HEK293 (cell line): Measurements from ENCODE around the gene RGS9.
A peak's percentile ranks its signal among the peaks of the same experiment; 100 is the strongest.

Experiments used
- CTCF ChIA-PET: fragments of 350-600 bp; formaldehyde crosslinking; extraction: SDS; loops from one replicate; lab custom pipeline; 2021; ENCODE audit warnings: antibody characterized with exemption; lab: Yijun Ruan, JAX
- POLR2A ChIA-PET: fragments of 300-600 bp; formaldehyde crosslinking; extraction: SDS; loops from one replicate; lab custom pipeline; 2020; ENCODE audit warnings: antibody characterized with exemption, inconsistent platforms; lab: Yijun Ruan, JAX
- H3K27ac ChIP-seq: fragments of 200-500 bp; sonication (Bioruptor generic); 2 replicates; pipeline ENCODE4 v1.5.1; 2014; ENCODE audit warnings: low read depth, low read length, control low read depth, inconsistent platforms; ENCODE audit errors: extremely low read depth
- H3K36me3 ChIP-seq, 2 experiments: fragments of 200-500 bp in 1 of 2; sonication (Bioruptor generic) in 1 of 2; 1 replicate in 1 of 2; 2 replicates in 1 of 2; pipeline ENCODE4 v1.5.1; 2014 to 2017; ENCODE audit warnings: inconsistent platforms in 2 of 2, low read length in 2 of 2; ENCODE audit not compliant: control insufficient read depth in 2 of 2, insufficient read depth in 1 of 2
- H3K4me1 ChIP-seq: fragments of 200-500 bp; sonication (Bioruptor generic); 2 replicates; pipeline ENCODE4 v1.5.1; 2014; ENCODE audit warnings: mild to moderate bottlenecking, low read length, inconsistent platforms; ENCODE audit not compliant: control insufficient read depth, insufficient read depth
- H3K4me3 ChIP-seq: 2 replicates; pipeline ENCODE4 v1.5.1; 2011; ENCODE audit warnings: low read depth, mild to moderate bottlenecking, control low read depth, low read length, moderate library complexity
- H3K9me3 ChIP-seq: fragments of 200-500 bp; sonication (Bioruptor generic); 2 replicates; pipeline ENCODE4 v1.5.1; 2014; ENCODE audit warnings: low read depth, low read length, inconsistent platforms; ENCODE audit not compliant: control insufficient read depth, insufficient read depth
- HOXC10 ChIP-seq: sonication (generic); formaldehyde crosslinking; IDR thresholded peaks from 2 replicates; pipeline ENCODE4 v1.8.1; 2023; ENCODE audit warnings: mild to moderate bottlenecking, missing genetic modification reagents
- KLF7 ChIP-seq: fragments of 450-650 bp; formaldehyde crosslinking; IDR thresholded peaks from 2 replicates; pipeline ENCODE4 v1.5.1; 2016; ENCODE audit warnings: missing biosample characterization, missing genetic modification characterization, borderline replicate concordance
- PRDM1 ChIP-seq: fragments of 450-650 bp; formaldehyde crosslinking; IDR thresholded peaks from 2 replicates; pipeline ENCODE4; 2016; ENCODE audit warnings: missing biosample characterization, missing genetic modification characterization
- REST ChIP-seq: fragments of 450-650 bp; formaldehyde crosslinking; IDR thresholded peaks from 2 replicates; pipeline ENCODE4 v1.5.1; 2016; ENCODE audit warnings: missing biosample characterization, missing genetic modification characterization
- SALL2 ChIP-seq: fragments of 450-650 bp; formaldehyde crosslinking; IDR thresholded peaks from 2 replicates; pipeline ENCODE4 v1.5.0; 2017; ENCODE audit warnings: missing biosample characterization, mild to moderate bottlenecking, missing genetic modification characterization, borderline replicate concordance
- SCRT1 ChIP-seq: fragments of 450-650 bp; formaldehyde crosslinking; IDR thresholded peaks from 2 replicates; pipeline ENCODE4 v1.5.1; 2016; ENCODE audit warnings: missing biosample characterization, missing genetic modification characterization, borderline replicate concordance
- SCRT2 ChIP-seq: fragments of 450-650 bp; formaldehyde crosslinking; IDR thresholded peaks from 2 replicates; pipeline ENCODE4 v1.5.1; 2016; ENCODE audit warnings: missing biosample characterization, missing genetic modification characterization
- ZBTB48 ChIP-seq: fragments of 450-650 bp; formaldehyde crosslinking; IDR thresholded peaks from 2 replicates; pipeline ENCODE4 v1.5.1; 2016; ENCODE audit warnings: missing biosample characterization, missing genetic modification characterization
- ZBTB6 ChIP-seq: fragments of 450-650 bp; formaldehyde crosslinking; IDR thresholded peaks from 2 replicates; pipeline ENCODE4 v1.5.1; 2017; ENCODE audit warnings: missing biosample characterization, missing genetic modification characterization
- ZFP3 ChIP-seq: fragments of 450-650 bp; formaldehyde crosslinking; IDR thresholded peaks from 2 replicates; pipeline ENCODE4 v1.5.1; 2016; ENCODE audit warnings: low read depth, missing biosample characterization, missing genetic modification characterization
- ZNF112 ChIP-seq: fragments of 450-650 bp; formaldehyde crosslinking; IDR thresholded peaks from 2 replicates; pipeline ENCODE4 v1.5.0; 2017; ENCODE audit warnings: missing biosample characterization, missing genetic modification characterization
- ZNF140 ChIP-seq: fragments of 450-650 bp; formaldehyde crosslinking; IDR thresholded peaks from 2 replicates; pipeline ENCODE4 v1.5.1; 2016; ENCODE audit warnings: missing biosample characterization, missing genetic modification characterization
- ZNF175 ChIP-seq: fragments of 450-650 bp; formaldehyde crosslinking; IDR thresholded peaks from 2 replicates; pipeline ENCODE4 v1.5.1; 2016; ENCODE audit warnings: missing biosample characterization, missing genetic modification characterization
- ZNF23 ChIP-seq: fragments of 450-650 bp; formaldehyde crosslinking; IDR thresholded peaks from 2 replicates; pipeline ENCODE4 v1.5.1; 2016; ENCODE audit warnings: missing biosample characterization, missing genetic modification characterization, borderline replicate concordance
- ZNF24 ChIP-seq: fragments of 450-650 bp; formaldehyde crosslinking; IDR thresholded peaks from 2 replicates; pipeline ENCODE4 v1.5.1; 2016; ENCODE audit warnings: missing biosample characterization, missing genetic modification characterization
- ZNF302 ChIP-seq: fragments of 450-650 bp; formaldehyde crosslinking; IDR thresholded peaks from 2 replicates; pipeline ENCODE4 v1.5.1; 2016; ENCODE audit warnings: missing biosample characterization, missing genetic modification characterization, low read depth
- ZNF398 ChIP-seq: fragments of 450-650 bp; formaldehyde crosslinking; IDR thresholded peaks from 2 replicates; pipeline ENCODE4 v1.5.1; 2017; ENCODE audit warnings: missing biosample characterization, missing genetic modification characterization
- ZNF426 ChIP-seq: fragments of 450-650 bp; formaldehyde crosslinking; IDR thresholded peaks from 2 replicates; pipeline ENCODE4 v1.5.1; 2017; ENCODE audit warnings: missing biosample characterization, missing genetic modification characterization, mild to moderate bottlenecking, inconsistent platforms, moderate library complexity
- ZNF596 ChIP-seq: fragments of 450-650 bp; IDR thresholded peaks from 2 replicates; pipeline ENCODE4 v1.5.0; 2018; ENCODE audit warnings: missing biosample characterization, mild to moderate bottlenecking, missing genetic modification characterization, moderate library complexity
- ZNF629 ChIP-seq: fragments of 450-650 bp; formaldehyde crosslinking; IDR thresholded peaks from 2 replicates; pipeline ENCODE4 v1.5.1; 2017; ENCODE audit warnings: missing biosample characterization, missing genetic modification characterization
- ZNF654 ChIP-seq: fragments of 450-650 bp; formaldehyde crosslinking; IDR thresholded peaks from 2 replicates; pipeline ENCODE4 v1.5.1; 2016; ENCODE audit warnings: low read depth, missing biosample characterization, missing genetic modification characterization
- ZNF664 ChIP-seq: fragments of 450-650 bp; formaldehyde crosslinking; IDR thresholded peaks from 2 replicates; pipeline ENCODE4 v1.5.1; 2016; ENCODE audit warnings: missing biosample characterization, missing genetic modification characterization
- ZNF76 ChIP-seq: fragments of 450-650 bp; formaldehyde crosslinking; IDR thresholded peaks from 2 replicates; pipeline ENCODE4; 2016; ENCODE audit warnings: low read depth, missing biosample characterization, missing genetic modification characterization, borderline replicate concordance
- ZNF776 ChIP-seq: fragments of 450-650 bp; formaldehyde crosslinking; IDR thresholded peaks from 2 replicates; pipeline ENCODE4 v1.5.0; 2017; ENCODE audit warnings: missing biosample characterization, missing genetic modification characterization, borderline replicate concordance
- ZNF785 ChIP-seq: fragments of 450-650 bp; formaldehyde crosslinking; IDR thresholded peaks from 2 replicates; pipeline ENCODE4 v1.5.1; 2016; ENCODE audit warnings: missing biosample characterization, missing genetic modification characterization
- ZSCAN18 ChIP-seq: fragments of 450-650 bp; formaldehyde crosslinking; IDR thresholded peaks from 2 replicates; pipeline ENCODE4 v1.5.1; 2016; ENCODE audit warnings: missing biosample characterization, missing genetic modification characterization

Gene RGS9

GRCh38 chr17:65154770-65155589 lies 17.8 kb downstream of the RGS9 start:
- H3K4me3 ChIP-seq = no peak overlapping the region
- H3K9me3 ChIP-seq = no peaks in the 10 kb centered on the region
- ChIA-PET POLR2A (interaction anchor here (0.6 to 1.1 kb wide), 2 partner anchors 32 to 1312 kb away, joined by 4 to 7 read pairs; no protein-coding TSS in a partner anchor), CTCF (interaction anchor here (0.6 to 1.9 kb wide), 2 partner anchors 18 to 361 kb away, joined by 4 to 10 read pairs; partner anchors contain the start of gene RGS9)
- no peak overlapping the region for H3K27ac ChIP-seq
- TF ChIP-seq ZNF23 (tag by site-specific recombination) = no peak
- 0 out of 2 replicates have a peak, but pooled peaks have one; percentile 36 for TF ChIP-seq SCRT1 (tag by site-specific recombination)
- no peak for TF ChIP-seq ZNF24 (tag by site-specific recombination)
- TF ChIP-seq REST (tag by site-specific recombination) = no peak
- TF ChIP-seq ZNF629 (tag by site-specific recombination) = no peak
- no peak for TF ChIP-seq ZBTB6 (tag by site-specific recombination)
- TF ChIP-seq SALL2 = no peak
- TF ChIP-seq ZSCAN18 (tag by site-specific recombination) = no peak
- TF ChIP-seq HOXC10 (CRISPR knock-in tag) = no peak
- TF ChIP-seq ZNF112 (tag by site-specific recombination) = no peak
- TF ChIP-seq ZNF76 (tag by site-specific recombination) = no peak
- no peak for TF ChIP-seq ZNF175 (tag by site-specific recombination)
- no peak for TF ChIP-seq ZNF776 (tag by site-specific recombination)
- peak; percentile 77 for TF ChIP-seq SCRT2 (tag by site-specific recombination)
- TF ChIP-seq ZBTB48 (tag by site-specific recombination) = no peak
- no peak for TF ChIP-seq ZNF398 (tag by site-specific recombination)
- TF ChIP-seq ZNF596 (tag by site-specific recombination) = no peak
- no peak for TF ChIP-seq ZNF140
- TF ChIP-seq PRDM1 (tag by site-specific recombination) = 0 out of 2 replicates have a peak, but pooled peaks have one; percentile 24
- no peak for TF ChIP-seq KLF7
- no peak for TF ChIP-seq ZFP3
- TF ChIP-seq ZNF654 (tag by site-specific recombination) = no peak
- no peak for TF ChIP-seq ZNF426 (tag by site-specific recombination)
- no peak for TF ChIP-seq ZNF302 (tag by site-specific recombination)
- TF ChIP-seq ZNF664 (tag by site-specific recombination) = no peak
- TF ChIP-seq ZNF785 (tag by site-specific recombination) = no peak
- no peaks in the 10 kb centered on the region for H3K36me3 ChIP-seq
- 0 out of 2 replicates have a peak, but pooled peaks cover 2% of the 10 kb centered on the region for H3K4me1 ChIP-seq
